K562 (cell line): ENCODE data around the gene SMIM8.

Experiments
- LCOR ChIP-seq: sonication (generic); formaldehyde crosslinking; IDR thresholded peaks from 2 replicates; pipeline ENCODE4 v1.8.0; 2022; ENCODE audit warnings: mild to moderate bottlenecking, missing genetic modification reagents
- MXD1 ChIP-seq: fragments of 250-450 bp; sonication (Bioruptor Pico); IDR thresholded peaks from 2 replicates; pipeline ENCODE4 v1.8.0; 2021; ENCODE audit warnings: borderline replicate concordance, mild to moderate bottlenecking, moderate library complexity; ENCODE audit not compliant: poor library complexity, severe bottlenecking

DNA sequence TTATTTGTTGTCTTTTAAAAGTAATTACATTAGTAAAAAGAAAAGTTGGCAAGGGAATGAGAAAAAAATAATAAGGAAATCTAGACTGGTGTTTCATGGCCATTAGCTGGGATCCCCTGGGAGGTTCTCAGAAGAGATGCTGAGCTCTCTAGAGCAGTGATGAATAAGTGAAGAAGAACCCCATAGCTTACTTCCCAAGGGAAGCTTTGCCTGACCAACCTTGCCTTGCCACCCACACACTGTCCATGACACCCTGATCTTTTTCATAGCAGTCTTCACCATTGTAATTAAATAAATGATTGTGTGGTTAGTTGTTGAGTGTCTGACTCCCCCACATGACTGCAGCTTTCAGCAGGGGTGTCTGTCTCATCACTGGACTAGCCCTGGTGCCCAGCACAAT is 28.1 kb downstream of the SMIM8 start:
- no peak for TF ChIP-seq MXD1
- TF ChIP-seq LCOR (CRISPR knock-in tag) = no peak
